RWPE2 (cell line): Measurements from ENCODE around the gene KCNC2.

Experiments used
- ATAC-seq: fragments of 200-7000 bp; cut with Tn5 transposase; 3 replicates; pipeline ENCODE4 v1.9.1; 2021; ENCODE audit warnings: low read depth
- DNase-seq: peaks from one replicate; pipeline ENCODE4 v3.0.0-alpha.2; 2020; ENCODE audit warnings: low spot score
- H3K27ac ChIP-seq: fragments of 450-650 bp; 2 replicates; pipeline ENCODE4 v1.5.1; 2017; ENCODE audit warnings: mild to moderate bottlenecking; ENCODE audit not compliant: poor library complexity, severe bottlenecking
- H3K27me3 ChIP-seq: fragments of 250-450 bp; sonication (Bioruptor Pico); 2 replicates; pipeline ENCODE4 v1.5.1; 2021; ENCODE audit warnings: mild to moderate bottlenecking, moderate library complexity; ENCODE audit not compliant: insufficient read depth, poor library complexity, severe bottlenecking
- H3K36me3 ChIP-seq: fragments of 250-450 bp; sonication (Bioruptor Pico); 2 replicates; pipeline ENCODE4 v1.5.1; 2020; ENCODE audit warnings: low read depth, mild to moderate bottlenecking, moderate library complexity
- H3K4me1 ChIP-seq: fragments of 250-450 bp; sonication (Bioruptor Pico); 2 replicates; pipeline ENCODE4 v1.5.1; 2021; ENCODE audit warnings: mild to moderate bottlenecking, moderate library complexity; ENCODE audit not compliant: insufficient read depth, poor library complexity, severe bottlenecking
- H3K4me3 ChIP-seq: fragments of 250-450 bp; sonication (Bioruptor Pico); 2 replicates; pipeline ENCODE4 v1.5.1; 2021; ENCODE audit warnings: mild to moderate bottlenecking, moderate library complexity; ENCODE audit not compliant: severe bottlenecking
- H3K9me3 ChIP-seq: fragments of 250-450 bp; sonication (Bioruptor Pico); 2 replicates; pipeline ENCODE4 v1.5.1; 2021; ENCODE audit warnings: mild to moderate bottlenecking, moderate library complexity; ENCODE audit not compliant: severe bottlenecking
- CTCF ChIP-seq: fragments of 450-650 bp; IDR thresholded peaks from one replicate; pipeline ENCODE4 v1.5.1; 2017; ENCODE audit warnings: mild to moderate bottlenecking, moderate library complexity; ENCODE audit not compliant: poor library complexity, severe bottlenecking

The KCNC2 gene

DNA sequence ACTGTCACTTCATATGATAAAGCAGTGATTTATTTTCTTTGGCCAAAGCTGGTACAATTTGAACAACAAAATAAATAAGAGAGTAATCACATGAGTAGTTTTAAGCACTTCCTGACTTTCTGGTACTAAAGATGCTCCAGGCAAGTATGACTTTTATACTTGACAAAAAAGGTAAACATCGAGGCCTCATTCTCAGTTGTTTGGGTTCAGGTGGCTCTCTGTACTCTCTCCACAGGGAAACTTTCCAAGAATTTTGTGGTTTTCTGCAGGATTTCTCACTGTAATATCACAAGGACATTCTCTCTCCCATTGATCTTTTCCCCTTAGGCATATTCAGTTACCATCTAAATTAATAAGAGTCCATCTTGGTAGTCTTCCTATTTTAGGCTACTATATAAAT, 26.6 kb upstream of the KCNC2 start:
- ATAC-seq = peak; percentile 71
- no peaks in the 10 kb centered on the region for H3K4me1 ChIP-seq
- H3K27me3 ChIP-seq = no peaks in the 10 kb centered on the region

DNA sequence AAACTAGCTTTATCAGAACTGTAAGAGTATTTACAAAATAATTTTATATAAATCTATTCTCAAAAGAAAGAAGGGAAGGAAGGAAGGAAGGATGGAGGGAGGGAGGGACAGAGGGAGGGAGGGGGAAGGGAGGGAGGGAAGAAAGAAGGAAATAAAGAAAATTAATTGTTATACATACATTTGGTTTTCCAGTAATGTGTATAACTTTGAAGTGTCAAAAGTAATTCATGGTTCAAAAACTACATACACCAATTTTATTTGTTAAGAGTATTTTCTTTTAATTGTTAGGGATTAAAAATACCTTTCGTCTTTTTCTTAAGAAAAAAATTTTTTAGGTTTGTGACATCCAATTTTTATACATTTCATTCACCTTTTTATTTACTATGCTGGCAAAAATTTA, 17.5 kb upstream of the KCNC2 start:
- no peak for TF ChIP-seq CTCF
- ATAC-seq = no peak
- no peaks in the 10 kb centered on the region for H3K27me3 ChIP-seq
- no peak overlapping the region for H3K4me3 ChIP-seq
- no peak overlapping the region for H3K27ac ChIP-seq
- DNase-seq = no peak
- no peaks in the 10 kb centered on the region for H3K4me1 ChIP-seq
- no peaks in the 10 kb centered on the region for H3K36me3 ChIP-seq
- H3K9me3 ChIP-seq = no peaks in the 10 kb centered on the region

More for the DNA sequence above, 26.6 kb upstream of the KCNC2 start:
- no peak overlapping the region for H3K27ac ChIP-seq
- TF ChIP-seq CTCF = no peak
- no peaks in the 10 kb centered on the region for H3K9me3 ChIP-seq
- no peak for DNase-seq
- no peak overlapping the region for H3K4me3 ChIP-seq
- no peaks in the 10 kb centered on the region for H3K36me3 ChIP-seq

- DNase-seq (no peak), ATAC-seq (no peak)
- H3K27ac ChIP-seq = no peak overlapping the region
- no peaks in the 10 kb centered on the region for H3K9me3 ChIP-seq
- peaks cover 38% of the 10 kb centered on the region for H3K27me3 ChIP-seq
- no peak overlapping the region for H3K4me3 ChIP-seq
- no peaks in the 10 kb centered on the region for H3K36me3 ChIP-seq
- no peaks in the 10 kb centered on the region for H3K4me1 ChIP-seq
- TF ChIP-seq CTCF = no peak
These were observed 2.4 kb upstream of the KCNC2 start for GRCh38 chr12:75212072-75212471.

DNA sequence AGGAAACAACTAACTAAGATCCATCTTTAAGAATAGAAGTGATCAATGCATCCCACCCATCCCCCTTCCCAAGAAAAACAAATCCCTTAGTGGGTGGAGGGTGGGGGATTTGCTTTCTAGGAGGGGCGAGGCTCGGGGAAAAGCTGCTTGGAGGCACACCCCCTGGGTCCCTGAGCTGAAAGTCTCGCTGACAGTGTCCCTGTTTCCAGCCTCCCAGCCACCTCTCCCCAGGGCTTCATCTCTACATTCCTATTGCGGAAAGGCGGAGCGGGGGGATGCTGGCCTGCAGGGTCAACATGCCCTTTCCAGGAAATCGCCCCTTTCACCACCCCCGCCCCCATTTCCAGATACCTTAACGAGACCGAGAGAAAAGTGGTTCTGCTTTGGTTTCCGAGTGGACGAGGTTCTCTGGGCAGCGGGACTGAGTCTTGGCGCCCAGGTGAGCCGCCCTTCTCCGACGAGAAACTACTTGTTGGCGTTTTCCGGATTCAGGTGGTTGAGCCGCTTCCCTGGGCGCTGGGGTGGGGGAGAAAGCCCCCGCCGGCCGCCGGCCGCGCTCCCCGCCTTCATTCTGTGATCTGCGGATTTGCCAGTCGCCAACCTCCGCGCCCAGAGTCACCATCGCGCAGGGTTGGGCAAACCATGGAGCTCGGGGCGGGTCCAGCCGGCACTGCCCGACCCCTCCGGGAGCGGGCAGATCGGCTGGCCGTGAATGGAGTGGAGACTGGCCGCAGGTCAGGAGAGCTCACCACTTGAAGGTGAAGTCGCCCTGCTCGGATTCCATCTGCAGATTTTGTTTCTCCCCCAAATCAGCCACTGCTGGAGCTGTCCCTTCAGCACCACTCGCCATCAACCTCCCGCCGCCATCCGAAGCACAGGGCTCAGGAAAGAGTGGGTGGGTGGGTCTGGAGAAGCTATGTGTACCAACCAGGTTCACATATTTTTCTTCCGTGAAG, 505 bp downstream of the KCNC2 start:
- Histone ChIP-seq H3K4me3 (no peak overlapping the region), H3K27ac (no peak overlapping the region), H3K4me1 (no peaks in the 10 kb centered on the region), H3K27me3 (peaks cover 54% of the 10 kb centered on the region), H3K36me3 (no peaks in the 10 kb centered on the region), H3K9me3 (no peaks in the 10 kb centered on the region)
- no peak for TF ChIP-seq CTCF
- DNase-seq (peak; percentile 51), ATAC-seq (peak; percentile 69)

DNA sequence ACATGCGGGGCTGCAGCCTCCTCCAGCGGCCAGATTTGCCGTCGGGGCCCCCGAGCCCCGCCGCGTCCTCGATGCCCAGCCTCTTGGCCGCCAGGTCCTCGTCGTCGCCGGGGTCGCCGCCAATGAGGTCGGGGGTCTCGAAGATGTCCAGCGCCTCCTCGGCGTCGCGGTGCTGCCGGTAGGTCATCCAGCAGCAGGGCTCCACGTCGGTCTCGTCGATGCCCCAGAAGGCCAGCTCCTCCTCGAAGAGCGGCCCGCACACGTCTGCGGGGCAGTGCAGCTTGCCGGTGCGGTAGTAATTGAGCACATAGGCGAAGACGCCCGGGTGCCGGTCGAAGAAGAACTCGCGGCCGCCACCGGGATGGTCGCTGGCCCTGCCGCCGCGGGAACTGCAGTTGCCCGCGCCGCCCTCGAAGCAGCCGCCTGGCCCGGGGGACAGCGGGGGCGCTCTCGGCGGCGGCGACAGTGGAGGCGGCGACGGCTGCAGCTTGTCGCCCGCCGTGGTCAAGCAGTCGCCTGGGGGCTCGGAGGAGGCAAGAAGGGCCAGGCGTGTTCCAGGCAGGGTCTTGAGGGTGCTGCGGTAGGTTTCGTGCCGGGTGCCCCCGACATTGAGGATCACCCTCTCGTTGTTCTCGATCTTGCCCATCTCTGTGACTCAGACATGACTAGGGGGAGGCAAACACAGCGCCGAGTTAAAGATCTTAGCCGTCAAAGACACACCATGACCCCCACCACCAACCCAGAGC, 2.1 kb downstream of the KCNC2 start:
- no peak for DNase-seq
- ATAC-seq = no peak
- Histone ChIP-seq H3K4me3 (no peak overlapping the region), H3K27ac (no peak overlapping the region), H3K36me3 (no peaks in the 10 kb centered on the region), H3K27me3 (peaks cover 59% of the 10 kb centered on the region), H3K9me3 (no peaks in the 10 kb centered on the region), H3K4me1 (no peaks in the 10 kb centered on the region)
- no peak for TF ChIP-seq CTCF
